Measurements from ENCODE around the gene ARFGEF3.

The ARFGEF3 gene

GRCh38 chr6:138124096-138124495 lies 37.6 kb upstream of the ARFGEF3 start:
- H3K4me3 ChIP-seq, result no peak overlapping the region
- no peaks in the 10 kb centered on the region for H3K9me3 ChIP-seq (ENCODE audit: low read depth, low read length)
- DNase-seq (ENCODE audit: low read depth, low spot score), result no peak
- H3K27ac ChIP-seq, result no peak overlapping the region
- TF ChIP-seq FOXP2 (optimal IDR thresholded peaks at IDR 0.05; ENCODE audit: control extremely low read depth, extremely low read length, insufficient read depth) (no peak), EZH2 (IDR thresholded peaks at IDR 0.05) (no peak), POLR2AphosphoS5 (IDR thresholded peaks at IDR 0.05; ENCODE audit: borderline replicate concordance, low read depth, low read length) (no peak)
- H3K9ac ChIP-seq (ENCODE audit: insufficient read length), result no peak overlapping the region
- H3K36me3 ChIP-seq (ENCODE audit: insufficient read depth, low read length), result no peaks in the 10 kb centered on the region

GRCh38 chr6:138128096-138128495 lies 33.6 kb upstream of the ARFGEF3 start:
- Histone ChIP-seq H3K36me3 (ENCODE audit: insufficient read depth, low read length) (no peaks in the 10 kb centered on the region), H3K9me3 (ENCODE audit: low read depth, low read length) (no peaks in the 10 kb centered on the region), H3K9ac (ENCODE audit: insufficient read length) (no peak overlapping the region), H3K27ac (no peak overlapping the region), H3K4me3 (no peak overlapping the region)
- no peak for DNase-seq (ENCODE audit: low read depth, low spot score)
- TF ChIP-seq FOXP2 (optimal IDR thresholded peaks at IDR 0.05; ENCODE audit: control extremely low read depth, extremely low read length, insufficient read depth) (no peak), POLR2AphosphoS5 (IDR thresholded peaks at IDR 0.05; ENCODE audit: borderline replicate concordance, low read depth, low read length) (no peak), EZH2 (IDR thresholded peaks at IDR 0.05) (no peak)

- Histone ChIP-seq H3K27ac (no peak overlapping the region), H3K9ac (ENCODE audit: insufficient read length) (no peak overlapping the region), H3K4me3 (no peak overlapping the region), H3K9me3 (ENCODE audit: low read depth, low read length) (no peaks in the 10 kb centered on the region), H3K36me3 (ENCODE audit: insufficient read depth, low read length) (no peaks in the 10 kb centered on the region)
- no peak for TF ChIP-seq EZH2 (IDR thresholded peaks at IDR 0.05)
- TF ChIP-seq POLR2AphosphoS5 (IDR thresholded peaks at IDR 0.05; ENCODE audit: borderline replicate concordance, low read depth, low read length), result no peak
- TF ChIP-seq FOXP2 (optimal IDR thresholded peaks at IDR 0.05; ENCODE audit: control extremely low read depth, extremely low read length, insufficient read depth), result no peak
- DNase-seq (ENCODE audit: low read depth, low spot score), result no peak
Measured at GRCh38 chr6:138129190-138129589, 32.5 kb upstream of the ARFGEF3 start.

- Histone ChIP-seq H3K36me3 (ENCODE audit: insufficient read depth, low read length) (no peaks in the 10 kb centered on the region), H3K27ac (no peak overlapping the region), H3K9ac (ENCODE audit: insufficient read length) (no peak overlapping the region), H3K4me3 (no peak overlapping the region), H3K9me3 (ENCODE audit: low read depth, low read length) (no peaks in the 10 kb centered on the region)
- TF ChIP-seq POLR2AphosphoS5 (IDR thresholded peaks at IDR 0.05; ENCODE audit: borderline replicate concordance, low read depth, low read length) (no peak), FOXP2 (optimal IDR thresholded peaks at IDR 0.05; ENCODE audit: control extremely low read depth, extremely low read length, insufficient read depth) (no peak), EZH2 (IDR thresholded peaks at IDR 0.05) (no peak)
- no peak for DNase-seq (ENCODE audit: low read depth, low spot score)
Measured at GRCh38 chr6:138142806-138143205, 18.9 kb upstream of the ARFGEF3 start.

- H3K27ac ChIP-seq, result no peak overlapping the region
- no peak overlapping the region for H3K9ac ChIP-seq (ENCODE audit: insufficient read length)
- DNase-seq (ENCODE audit: low read depth, low spot score), result no peak
- no peak for TF ChIP-seq EZH2 (IDR thresholded peaks at IDR 0.05)
- no peak for TF ChIP-seq POLR2AphosphoS5 (IDR thresholded peaks at IDR 0.05; ENCODE audit: borderline replicate concordance, low read depth, low read length)
- TF ChIP-seq FOXP2 (optimal IDR thresholded peaks at IDR 0.05; ENCODE audit: control extremely low read depth, extremely low read length, insufficient read depth), result no peak
- H3K9me3 ChIP-seq (ENCODE audit: low read depth, low read length), result no peaks in the 10 kb centered on the region
- no peaks in the 10 kb centered on the region for H3K36me3 ChIP-seq (ENCODE audit: insufficient read depth, low read length)
- H3K4me3 ChIP-seq, result no peak overlapping the region
Measured at GRCh38 chr6:138145402-138145801, 16.3 kb upstream of the ARFGEF3 start.

- no peaks in the 10 kb centered on the region for H3K36me3 ChIP-seq (ENCODE audit: insufficient read depth, low read length)
- TF ChIP-seq EZH2 (IDR thresholded peaks at IDR 0.05), result no peak
- TF ChIP-seq FOXP2 (optimal IDR thresholded peaks at IDR 0.05; ENCODE audit: control extremely low read depth, extremely low read length, insufficient read depth), result no peak
- TF ChIP-seq POLR2AphosphoS5 (IDR thresholded peaks at IDR 0.05; ENCODE audit: borderline replicate concordance, low read depth, low read length), result no peak
- H3K9me3 ChIP-seq (ENCODE audit: low read depth, low read length), result no peaks in the 10 kb centered on the region
- DNase-seq (ENCODE audit: low read depth, low spot score), result no peak
- H3K9ac ChIP-seq (ENCODE audit: insufficient read length), result no peak overlapping the region
- H3K27ac ChIP-seq, result no peak overlapping the region
- H3K4me3 ChIP-seq, result no peak overlapping the region
Measured at GRCh38 chr6:138146544-138146943, 15.2 kb upstream of the ARFGEF3 start.

- Histone ChIP-seq H3K36me3 (ENCODE audit: insufficient read depth, low read length) (no peaks in the 10 kb centered on the region), H3K9ac (ENCODE audit: insufficient read length) (no peak overlapping the region), H3K27ac (no peak overlapping the region), H3K4me3 (no peak overlapping the region), H3K9me3 (ENCODE audit: low read depth, low read length) (no peaks in the 10 kb centered on the region)
- TF ChIP-seq POLR2AphosphoS5 (IDR thresholded peaks at IDR 0.05; ENCODE audit: borderline replicate concordance, low read depth, low read length) (no peak), EZH2 (IDR thresholded peaks at IDR 0.05) (no peak), FOXP2 (optimal IDR thresholded peaks at IDR 0.05; ENCODE audit: control extremely low read depth, extremely low read length, insufficient read depth) (no peak)
- no peak for DNase-seq (ENCODE audit: low read depth, low spot score)
Measured at GRCh38 chr6:138155443-138155842, 6.3 kb upstream of the ARFGEF3 start.

- Histone ChIP-seq H3K9me3 (ENCODE audit: low read depth, low read length) (no peaks in the 10 kb centered on the region), H3K9ac (ENCODE audit: insufficient read length) (no peak overlapping the region), H3K4me3 (no peak overlapping the region), H3K27ac (no peak overlapping the region), H3K36me3 (ENCODE audit: insufficient read depth, low read length) (no peaks in the 10 kb centered on the region)
- no peak for DNase-seq (ENCODE audit: low read depth, low spot score)
- TF ChIP-seq FOXP2 (optimal IDR thresholded peaks at IDR 0.05; ENCODE audit: control extremely low read depth, extremely low read length, insufficient read depth) (no peak), POLR2AphosphoS5 (IDR thresholded peaks at IDR 0.05; ENCODE audit: borderline replicate concordance, low read depth, low read length) (no peak), EZH2 (IDR thresholded peaks at IDR 0.05) (no peak)
Measured at GRCh38 chr6:138157986-138158638, 3.6 kb upstream of the ARFGEF3 start.

- no peak overlapping the region for H3K27ac ChIP-seq
- TF ChIP-seq FOXP2 (optimal IDR thresholded peaks at IDR 0.05; ENCODE audit: control extremely low read depth, extremely low read length, insufficient read depth) (no peak), EZH2 (IDR thresholded peaks at IDR 0.05) (no peak), POLR2AphosphoS5 (IDR thresholded peaks at IDR 0.05; ENCODE audit: borderline replicate concordance, low read depth, low read length) (no peak)
- DNase-seq (ENCODE audit: low read depth, low spot score), result no peak
- H3K4me3 ChIP-seq, result no peak overlapping the region
- H3K9ac ChIP-seq (ENCODE audit: insufficient read length), result no peak overlapping the region
- H3K36me3 ChIP-seq (ENCODE audit: insufficient read depth, low read length), result no peaks in the 10 kb centered on the region
- H3K9me3 ChIP-seq (ENCODE audit: low read depth, low read length), result no peaks in the 10 kb centered on the region
Measured at GRCh38 chr6:138159246-138159645, 2.5 kb upstream of the ARFGEF3 start.
